Epithelial cell of proximal tubule (primary cell): ENCODE data around the gene C2CD3. TPM values are rescaled to one million over a fixed set of nuclear protein-coding genes. Genes with fewer than 3 reads are reported as not detected.

Experiments used
- DNase-seq: peaks from one replicate; pipeline ENCODE4 v3.0.0-alpha.2; 2011; ENCODE audit warnings: low read depth
- H3K4me3 ChIP-seq: 2 replicates; pipeline ENCODE4 v1.5.1; 2011; ENCODE audit warnings: low read depth, mild to moderate bottlenecking, low read length
- total RNA-seq: library from RNA; depleted of rRNA; stranded (reverse); fragments of >200 nt; gene quantifications from 2 replicates; pipeline ENCODE4 v1.2.3, GENCODE V29; 2015
- TF ChIP-seq, protein P1 (sequence below): conservative IDR thresholded peaks from 2 replicates; pipeline ENCODE4 v1.5.1; 2012; ENCODE audit warnings: low read depth, mild to moderate bottlenecking, low read length

C2CD3 gene
- total RNA-seq, 1 donor from 2014 or later, result 15.1 TPM

DNA sequence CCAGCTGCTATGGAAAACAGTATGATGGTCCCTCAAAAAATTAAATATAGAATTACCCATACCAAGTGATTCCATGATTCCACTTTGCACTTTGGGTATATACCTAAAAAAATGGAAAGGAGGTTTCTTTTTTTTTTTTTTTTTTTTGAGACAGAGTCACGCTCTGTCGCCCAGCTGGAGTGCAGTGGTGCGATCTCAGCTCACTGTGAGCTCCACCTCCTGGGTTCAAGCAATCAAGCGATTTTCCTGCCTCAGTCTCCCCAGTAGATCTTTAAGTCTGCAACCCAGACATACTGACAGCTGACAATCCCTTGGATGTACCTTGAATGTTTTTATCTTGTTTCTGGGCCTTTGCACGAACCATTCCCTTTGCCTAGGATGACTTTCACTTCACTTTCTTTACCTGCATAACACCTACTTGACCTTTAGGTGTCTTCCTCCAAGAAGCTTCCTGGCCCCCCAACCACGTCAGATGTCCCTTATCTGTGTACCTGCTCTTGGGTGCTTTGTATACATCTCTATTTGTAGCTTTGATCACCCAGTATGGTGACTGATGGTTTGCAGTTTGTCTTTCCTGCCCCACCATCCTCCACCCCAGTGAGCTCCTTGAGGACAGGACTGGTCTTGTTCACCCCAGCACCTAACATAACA is 173.6 kb downstream of the C2CD3 start:
- TF ChIP-seq, protein P1, sequence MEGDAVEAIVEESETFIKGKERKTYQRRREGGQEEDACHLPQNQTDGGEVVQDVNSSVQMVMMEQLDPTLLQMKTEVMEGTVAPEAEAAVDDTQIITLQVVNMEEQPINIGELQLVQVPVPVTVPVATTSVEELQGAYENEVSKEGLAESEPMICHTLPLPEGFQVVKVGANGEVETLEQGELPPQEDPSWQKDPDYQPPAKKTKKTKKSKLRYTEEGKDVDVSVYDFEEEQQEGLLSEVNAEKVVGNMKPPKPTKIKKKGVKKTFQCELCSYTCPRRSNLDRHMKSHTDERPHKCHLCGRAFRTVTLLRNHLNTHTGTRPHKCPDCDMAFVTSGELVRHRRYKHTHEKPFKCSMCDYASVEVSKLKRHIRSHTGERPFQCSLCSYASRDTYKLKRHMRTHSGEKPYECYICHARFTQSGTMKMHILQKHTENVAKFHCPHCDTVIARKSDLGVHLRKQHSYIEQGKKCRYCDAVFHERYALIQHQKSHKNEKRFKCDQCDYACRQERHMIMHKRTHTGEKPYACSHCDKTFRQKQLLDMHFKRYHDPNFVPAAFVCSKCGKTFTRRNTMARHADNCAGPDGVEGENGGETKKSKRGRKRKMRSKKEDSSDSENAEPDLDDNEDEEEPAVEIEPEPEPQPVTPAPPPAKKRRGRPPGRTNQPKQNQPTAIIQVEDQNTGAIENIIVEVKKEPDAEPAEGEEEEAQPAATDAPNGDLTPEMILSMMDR, result no peak
- DNase-seq, result no peak
- no peak overlapping the region for H3K4me3 ChIP-seq

DNA sequence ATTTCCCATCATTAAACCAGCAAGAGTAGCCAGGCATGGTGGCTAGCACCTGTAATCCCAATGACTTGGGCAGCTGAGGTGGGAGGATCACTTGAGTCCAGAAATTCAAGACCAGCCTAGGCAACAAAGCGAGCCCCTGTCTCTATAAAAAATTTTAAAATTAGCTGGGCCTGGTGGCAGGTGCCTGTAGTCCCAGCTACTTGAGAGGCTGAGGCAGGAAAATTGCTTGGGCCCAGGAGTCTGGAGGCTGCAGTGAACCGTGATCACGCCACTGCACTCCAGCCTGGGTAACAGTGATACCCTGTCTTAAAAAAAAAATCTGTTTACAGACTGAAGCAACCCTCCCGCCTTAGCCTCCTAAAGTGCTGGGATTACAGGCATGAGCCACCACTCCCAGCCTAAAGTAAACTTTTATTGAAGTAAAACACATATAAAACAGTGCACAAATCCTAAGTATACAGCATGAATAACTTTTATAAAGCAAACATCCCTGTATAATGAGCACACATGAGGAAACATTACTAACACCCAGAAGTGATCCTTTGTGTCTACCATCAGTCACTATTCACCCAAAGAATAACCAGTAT is 174.5 kb downstream of the C2CD3 start:
- H3K4me3 ChIP-seq, result no peak overlapping the region
- TF ChIP-seq, protein P1, result no peak

DNA sequence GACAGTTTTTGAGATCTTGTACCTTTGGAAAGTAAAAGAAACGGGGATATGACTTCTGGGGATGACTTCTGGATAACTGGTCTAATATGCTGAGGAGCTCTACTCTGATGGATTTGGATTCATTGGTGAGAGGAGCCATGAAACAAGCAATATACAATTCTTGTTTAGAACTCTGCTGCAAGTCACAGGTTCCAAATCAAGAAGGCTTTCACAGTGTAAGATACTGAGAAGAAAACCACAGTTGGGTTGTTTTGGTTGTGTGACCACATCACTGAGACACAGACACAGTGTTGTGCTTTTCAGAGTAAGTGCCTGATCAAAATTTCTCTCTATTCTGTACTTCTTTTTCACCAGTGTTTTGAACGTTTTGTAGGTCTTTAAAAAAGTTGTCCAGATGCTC is 175.1 kb downstream of the C2CD3 start:
- TF ChIP-seq, protein P1, result no peak
- DNase-seq, result no peak
- no peak overlapping the region for H3K4me3 ChIP-seq

More for the DNA sequence above, 174.5 kb downstream of the C2CD3 start:
- no peak for DNase-seq

DNA sequence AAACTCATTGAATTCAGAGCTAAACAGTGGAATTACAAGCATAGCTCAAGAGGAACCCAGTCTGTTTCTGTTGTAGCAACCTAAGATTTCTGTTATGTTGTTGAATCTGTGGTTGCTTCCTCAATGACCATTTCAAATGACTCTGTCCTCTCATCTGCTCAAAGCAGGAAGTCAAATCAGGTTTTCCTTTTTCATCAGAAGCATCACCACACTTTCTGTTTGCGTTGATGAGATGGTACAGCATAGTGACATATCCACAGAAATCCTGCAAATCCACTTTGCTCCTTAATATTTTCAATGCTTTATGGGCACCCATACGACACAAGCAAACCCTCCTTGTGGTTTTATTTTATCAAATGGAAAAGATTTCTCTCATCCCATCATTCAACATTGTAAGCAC is 175.6 kb downstream of the C2CD3 start:
- H3K4me3 ChIP-seq, result no peak overlapping the region
- TF ChIP-seq, protein P1, result no peak
- DNase-seq, result no peak

DNA sequence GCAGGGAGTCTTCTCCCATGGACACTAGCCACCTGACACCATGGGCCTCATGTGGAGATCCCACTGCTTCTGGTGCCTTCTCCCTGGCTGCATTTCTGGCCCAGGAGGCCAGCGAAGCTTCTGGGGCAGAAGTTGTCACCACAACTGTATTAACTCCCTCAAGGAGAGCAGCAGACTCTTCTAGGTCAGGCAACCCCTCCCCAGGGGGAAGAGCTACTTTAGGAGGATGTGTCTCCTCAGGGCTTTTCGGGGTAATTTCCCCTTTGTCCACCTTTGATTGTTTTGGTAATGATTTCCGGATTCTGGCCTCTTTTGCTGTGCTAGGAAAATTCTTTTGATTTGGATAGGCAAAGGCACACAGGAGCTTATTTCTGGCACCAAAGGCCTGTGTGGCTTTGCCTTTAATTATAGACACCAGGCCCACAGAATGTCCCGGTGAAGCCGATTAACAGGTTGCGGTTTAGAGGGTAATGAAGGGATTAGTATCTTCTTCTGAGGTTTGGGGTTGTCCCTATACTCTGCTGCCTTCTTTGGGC is 179.3 kb downstream of the C2CD3 start:
- DNase-seq, result no peak
- TF ChIP-seq, protein P1, result no peak
- H3K4me3 ChIP-seq, result no peak overlapping the region

DNA sequence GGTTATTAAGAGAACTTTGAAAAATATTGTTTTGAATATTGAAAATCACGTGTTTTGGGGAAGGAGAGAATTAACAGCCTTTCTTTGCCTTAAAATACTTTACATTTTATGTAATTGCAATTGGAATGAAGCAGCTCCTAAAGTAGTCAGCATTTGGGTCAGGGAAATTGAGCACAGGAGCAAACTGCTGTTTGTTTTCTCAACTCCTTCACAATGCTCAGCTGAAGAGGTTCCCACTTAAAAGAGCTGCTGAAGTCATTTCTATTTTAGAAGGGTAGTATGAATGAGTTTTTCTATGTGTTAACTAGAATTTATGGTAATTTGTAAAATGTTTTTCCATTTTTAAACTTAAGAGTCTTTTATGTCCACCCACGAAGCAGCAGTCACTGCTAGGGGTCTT is 180.1 kb downstream of the C2CD3 start:
- no peak overlapping the region for H3K4me3 ChIP-seq
- TF ChIP-seq, protein P1, result no peak
- no peak for DNase-seq
